NB4 (cell line): ENCODE results near the gene RNU5B-1.

Experiments
- DNase-seq: peaks from one replicate; pipeline ENCODE4 v3.0.0; 2010; ENCODE audit warnings: low read depth
- H3K4me3 ChIP-seq: one replicate; pipeline ENCODE4 v1.5.1; 2011; ENCODE audit warnings: mild to moderate bottlenecking, low read depth, low read length, moderate library complexity
- MYC ChIP-seq: IDR thresholded peaks from 2 replicates; pipeline ENCODE4 v1.6.1; 2011; ENCODE audit warnings: low read depth, low read length
- POLR2A ChIP-seq: IDR thresholded peaks from 2 replicates; pipeline ENCODE4 v1.6.1; 2011; ENCODE audit warnings: mild to moderate bottlenecking; ENCODE audit not compliant: insufficient read length; ENCODE audit errors: extremely low read depth
- TF ChIP-seq, protein P1 (sequence below): IDR thresholded peaks from one replicate; pipeline ENCODE4 v1.5.1; 2012; ENCODE audit warnings: low read depth, low read length
- TF ChIP-seq, protein P2 (sequence below): IDR thresholded peaks from 2 replicates; pipeline ENCODE4 v1.6.1; 2011; ENCODE audit warnings: low read depth, low read length

RNU5B-1 gene

DNA sequence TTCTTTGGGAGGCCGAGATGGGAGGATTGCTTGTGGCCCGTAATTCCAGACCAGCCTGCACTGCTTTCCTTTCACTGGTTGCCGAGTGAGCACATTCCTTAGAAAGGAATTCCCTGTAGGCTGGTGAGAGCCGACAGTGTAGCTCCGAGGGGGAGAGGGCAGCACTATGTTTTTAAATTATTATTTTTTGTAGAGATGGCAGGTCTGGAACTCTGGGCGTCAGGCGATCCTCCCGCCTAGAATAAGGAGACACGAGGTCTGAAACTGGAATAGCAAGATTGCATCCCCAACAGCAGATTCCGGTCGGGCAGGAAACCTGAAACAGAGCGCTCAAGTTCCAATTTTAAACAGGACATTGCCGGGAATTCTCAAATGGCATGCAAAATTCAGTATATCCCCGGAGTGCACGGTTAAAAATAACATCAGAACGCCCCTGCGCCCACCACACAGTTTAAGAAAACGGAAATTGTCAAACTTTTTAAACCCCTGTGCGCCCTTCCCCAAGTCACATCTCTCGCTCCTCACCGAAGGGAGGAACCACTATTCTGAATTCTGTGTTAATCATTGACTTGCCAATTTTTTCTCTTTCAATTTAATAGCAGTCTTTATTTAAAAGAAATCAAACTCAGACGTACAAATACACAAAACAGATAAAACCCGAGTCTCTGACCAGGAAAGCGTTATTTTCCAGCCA lies 643 bp upstream of the RNU5B-1 start:
- peak overlapping the region; percentile 71 for H3K4me3 ChIP-seq
- peak; percentile 51 for DNase-seq
- TF ChIP-seq MYC: peak; percentile 80
- TF ChIP-seq, protein P1, sequence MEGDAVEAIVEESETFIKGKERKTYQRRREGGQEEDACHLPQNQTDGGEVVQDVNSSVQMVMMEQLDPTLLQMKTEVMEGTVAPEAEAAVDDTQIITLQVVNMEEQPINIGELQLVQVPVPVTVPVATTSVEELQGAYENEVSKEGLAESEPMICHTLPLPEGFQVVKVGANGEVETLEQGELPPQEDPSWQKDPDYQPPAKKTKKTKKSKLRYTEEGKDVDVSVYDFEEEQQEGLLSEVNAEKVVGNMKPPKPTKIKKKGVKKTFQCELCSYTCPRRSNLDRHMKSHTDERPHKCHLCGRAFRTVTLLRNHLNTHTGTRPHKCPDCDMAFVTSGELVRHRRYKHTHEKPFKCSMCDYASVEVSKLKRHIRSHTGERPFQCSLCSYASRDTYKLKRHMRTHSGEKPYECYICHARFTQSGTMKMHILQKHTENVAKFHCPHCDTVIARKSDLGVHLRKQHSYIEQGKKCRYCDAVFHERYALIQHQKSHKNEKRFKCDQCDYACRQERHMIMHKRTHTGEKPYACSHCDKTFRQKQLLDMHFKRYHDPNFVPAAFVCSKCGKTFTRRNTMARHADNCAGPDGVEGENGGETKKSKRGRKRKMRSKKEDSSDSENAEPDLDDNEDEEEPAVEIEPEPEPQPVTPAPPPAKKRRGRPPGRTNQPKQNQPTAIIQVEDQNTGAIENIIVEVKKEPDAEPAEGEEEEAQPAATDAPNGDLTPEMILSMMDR: no peak
- TF ChIP-seq, protein P2, sequence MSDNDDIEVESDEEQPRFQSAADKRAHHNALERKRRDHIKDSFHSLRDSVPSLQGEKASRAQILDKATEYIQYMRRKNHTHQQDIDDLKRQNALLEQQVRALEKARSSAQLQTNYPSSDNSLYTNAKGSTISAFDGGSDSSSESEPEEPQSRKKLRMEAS: peak; percentile 76

DNA sequence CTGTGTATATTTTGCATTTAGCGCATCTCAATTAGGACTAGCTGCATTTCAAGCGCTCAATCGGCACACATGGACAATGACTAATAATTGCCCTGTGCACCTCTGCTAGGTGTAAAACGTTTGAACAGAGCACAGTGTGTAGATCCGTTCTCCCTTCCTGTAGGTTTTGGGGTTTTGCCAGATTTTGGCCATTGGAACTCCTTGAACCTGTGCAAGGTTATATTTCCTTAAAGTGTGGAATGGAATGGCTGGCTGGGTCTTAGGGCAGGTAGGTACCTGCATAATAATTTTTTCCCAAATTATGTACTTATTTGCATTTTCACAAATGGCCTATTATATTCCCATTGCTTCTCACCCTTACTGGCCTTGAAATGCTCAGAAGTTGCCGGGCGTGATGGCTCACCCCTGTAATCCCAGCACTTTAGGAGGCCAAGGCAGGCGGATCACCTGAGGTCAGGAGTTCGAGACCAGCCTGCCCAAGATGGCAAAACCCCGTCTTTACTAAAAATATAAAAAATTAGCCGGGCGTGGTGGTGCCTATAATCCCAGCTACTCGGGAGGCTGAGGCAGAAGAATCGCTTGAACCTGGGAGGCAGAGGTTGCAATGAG lies 777 bp downstream of the RNU5B-1 start:
- no peak for TF ChIP-seq MYC
- TF ChIP-seq, protein P1: no peak
- no peak for TF ChIP-seq POLR2A
- no peak overlapping the region for H3K4me3 ChIP-seq
- no peak for DNase-seq

DNA sequence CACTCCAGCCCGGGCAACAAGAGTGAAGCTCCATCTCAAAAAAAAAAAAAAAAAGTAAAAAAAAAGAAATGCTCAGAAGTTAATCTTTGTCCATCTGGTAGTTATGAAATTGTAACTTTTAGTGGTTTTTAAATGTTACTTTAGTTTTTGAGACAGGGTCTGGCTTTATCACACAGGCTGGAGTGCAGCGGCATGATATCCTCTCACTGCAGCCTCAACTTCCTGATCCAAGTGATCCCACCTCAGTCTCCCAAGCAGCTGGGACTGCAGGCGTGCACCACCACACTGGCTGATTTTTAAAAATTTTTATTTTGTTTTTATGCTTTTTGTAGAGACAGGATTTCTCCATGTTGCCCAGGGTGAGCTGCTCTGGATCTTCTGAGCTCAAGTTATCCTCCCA lies 1.3 kb downstream of the RNU5B-1 start:
- TF ChIP-seq, protein P1: no peak
- TF ChIP-seq, protein P2: no peak
- TF ChIP-seq POLR2A (no peak), MYC (no peak)
- DNase-seq: no peak
- no peak overlapping the region for H3K4me3 ChIP-seq

DNA sequence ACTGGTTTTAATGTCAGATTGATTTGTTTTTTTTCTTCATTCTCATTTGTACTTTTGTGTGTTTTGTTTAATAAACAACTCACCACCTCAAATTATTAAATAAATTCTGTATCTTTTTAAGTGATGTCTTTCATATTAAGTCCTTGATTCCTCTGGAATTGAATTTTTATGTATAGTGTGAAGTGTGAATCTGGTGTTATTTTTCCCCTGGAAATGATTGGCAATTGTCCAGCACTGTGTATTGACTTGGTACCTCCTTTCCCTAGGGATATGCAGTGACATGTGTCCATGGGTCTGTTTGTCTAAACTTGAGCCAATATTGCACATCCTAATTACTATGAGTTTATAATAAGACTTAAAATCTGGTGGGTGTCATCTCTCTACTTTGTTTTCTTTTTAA lies 2.1 kb downstream of the RNU5B-1 start:
- no peak overlapping the region for H3K4me3 ChIP-seq
- DNase-seq: no peak
- TF ChIP-seq POLR2A (no peak), MYC (no peak)
- TF ChIP-seq, protein P1: no peak
- TF ChIP-seq, protein P2: no peak

DNA sequence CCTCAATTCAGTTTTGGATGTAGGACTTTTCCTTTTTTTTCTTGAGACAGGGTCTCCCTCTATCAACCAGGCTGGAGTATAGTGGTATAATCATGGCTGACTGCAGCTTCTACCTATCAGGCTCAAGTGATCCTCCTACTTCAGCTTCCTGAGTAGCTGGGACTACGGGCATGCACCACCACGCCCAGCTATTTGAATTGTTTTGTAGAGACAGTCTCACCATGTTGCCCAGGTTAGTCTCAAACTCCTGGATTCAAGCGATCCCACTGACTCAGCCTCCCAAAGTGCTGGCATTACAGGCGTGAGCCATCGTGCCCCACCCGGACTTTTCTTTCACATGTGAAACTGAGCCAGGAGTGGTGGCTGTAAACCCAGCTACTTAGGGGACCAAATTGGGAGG lies 3.5 kb downstream of the RNU5B-1 start:
- no peak overlapping the region for H3K4me3 ChIP-seq
- TF ChIP-seq, protein P1: no peak
- TF ChIP-seq MYC: no peak
- no peak for TF ChIP-seq POLR2A
- TF ChIP-seq, protein P2: no peak
- no peak for DNase-seq
